PFSK-1 (cell line): ENCODE measurements around the gene RPS6KA2.

Source experiments
- FOXP2 ChIP-seq: optimal IDR thresholded peaks from 2 replicates; pipeline ENCODE3; 2011; ENCODE audit warnings: borderline replicate concordance, control low read depth, inconsistent platforms; ENCODE audit not compliant: insufficient read depth; ENCODE audit errors: extremely low read length, extremely low read depth
- POLR2AphosphoS5 ChIP-seq: IDR thresholded peaks from 2 replicates; pipeline ENCODE4 v1.6.1; 2012; ENCODE audit warnings: low read depth, mild to moderate bottlenecking, control low read depth, low read length, moderate library complexity
- REST ChIP-seq, 2 experiments: IDR thresholded peaks; 2 replicates each; pipeline versions ENCODE4 v1.6.1 to v1.8.0; 2011 to 2012; ENCODE audit warnings: low read depth in 2 of 2, low read length in 2 of 2, control low read depth in 1 of 2, inconsistent platforms in 1 of 2, mild to moderate bottlenecking in 1 of 2, moderate library complexity in 1 of 2; ENCODE audit not compliant: insufficient read depth in 1 of 2
- SIN3A ChIP-seq: IDR thresholded peaks from 2 replicates; pipeline ENCODE4 v1.6.1; 2012; ENCODE audit warnings: mild to moderate bottlenecking, low read length, moderate library complexity, borderline replicate concordance; ENCODE audit not compliant: insufficient read depth
- TAF1 ChIP-seq: IDR thresholded peaks from 2 replicates; pipeline ENCODE4 v1.6.1; 2012; ENCODE audit warnings: low read length, control low read depth, borderline replicate concordance; ENCODE audit not compliant: insufficient read depth

The RPS6KA2 gene

GRCh38 chr6:166464068-166465002, 162.7 kb downstream of the RPS6KA2 start:
- TF ChIP-seq SIN3A (no peak), TAF1 (no peak), REST (IDR thresholded peaks at IDR 0.05; ENCODE audit: insufficient read depth in 1 of 2, low read depth in 2 of 2, low read length in 2 of 2) (no peak), FOXP2 (no peak), POLR2AphosphoS5 (no peak)

- TF ChIP-seq SIN3A (no peak), FOXP2 (no peak), TAF1 (no peak), POLR2AphosphoS5 (no peak)
Observed at GRCh38 chr6:166463359-166464067, 163.5 kb downstream of the RPS6KA2 start.

- TF ChIP-seq TAF1, result no peak
- no peak for TF ChIP-seq POLR2AphosphoS5
- TF ChIP-seq FOXP2, result no peak
- no peak for TF ChIP-seq REST (IDR thresholded peaks at IDR 0.05; ENCODE audit: insufficient read depth in 1 of 2, low read depth in 2 of 2, low read length in 2 of 2)
- TF ChIP-seq SIN3A, result no peak
Observed at GRCh38 chr6:166462461-166463135, 164.5 kb downstream of the RPS6KA2 start.

- TF ChIP-seq TAF1 (no peak), REST (IDR thresholded peaks at IDR 0.05; ENCODE audit: insufficient read depth in 1 of 2, low read depth in 2 of 2, low read length in 2 of 2) (no peak), FOXP2 (no peak), SIN3A (no peak), POLR2AphosphoS5 (no peak)
Observed at GRCh38 chr6:166461821-166462460, 165.1 kb downstream of the RPS6KA2 start.
